Measurements from ENCODE around the gene CDCA5.

The CDCA5 gene

GRCh38 chr11:65118097-65118837 lies 34.4 kb upstream of the CDCA5 start:
- DNase-seq (ENCODE audit: low spot score): no peak
- in situ Hi-C loops (cut with MboI; ENCODE audit: low pct_unique_long_range_greater_than_20kb, low sequenced_read_pairs, unreplicated experiment): no loop called here
- no peak for TF ChIP-seq CTCF (IDR thresholded peaks at IDR 0.05; ENCODE audit: extremely low read depth, insufficient read depth, missing control alignments)

- DNase-seq (ENCODE audit: low spot score): peak; percentile 94
- peak; percentile 64 for TF ChIP-seq CTCF (IDR thresholded peaks at IDR 0.05; ENCODE audit: extremely low read depth, insufficient read depth, missing control alignments)
- in situ Hi-C loops (cut with MboI; ENCODE audit: low pct_unique_long_range_greater_than_20kb, low sequenced_read_pairs, unreplicated experiment): no loop called here
These were observed 33.6 kb upstream of the CDCA5 start, which contains the start of gene ZNHIT2 for GRCh38 chr11:65117206-65118096. Gene ZNHIT2, minus strand, starts transcription at chr11:65117701. Its CDS starts 48 bp downstream, at chr11:65117653.

- in situ Hi-C loops (cut with MboI; ENCODE audit: low pct_unique_long_range_greater_than_20kb, low sequenced_read_pairs, unreplicated experiment): no loop called here
- no peak for TF ChIP-seq CTCF (IDR thresholded peaks at IDR 0.05; ENCODE audit: extremely low read depth, insufficient read depth, missing control alignments)
- no peak for DNase-seq (ENCODE audit: low spot score)
These were observed 32.7 kb upstream of the CDCA5 start for GRCh38 chr11:65116370-65117205.

- in situ Hi-C loops (cut with MboI; ENCODE audit: low pct_unique_long_range_greater_than_20kb, low sequenced_read_pairs, unreplicated experiment): no loop called here
- no peak for TF ChIP-seq CTCF (IDR thresholded peaks at IDR 0.05; ENCODE audit: extremely low read depth, insufficient read depth, missing control alignments)
- no peak for DNase-seq (ENCODE audit: low spot score)
These were observed 31.7 kb upstream of the CDCA5 start for GRCh38 chr11:65115361-65116082.

- in situ Hi-C loops (cut with MboI; ENCODE audit: low pct_unique_long_range_greater_than_20kb, low sequenced_read_pairs, unreplicated experiment): no loop called here
- TF ChIP-seq CTCF (IDR thresholded peaks at IDR 0.05; ENCODE audit: extremely low read depth, insufficient read depth, missing control alignments): no peak
- DNase-seq (ENCODE audit: low spot score): no peak
These were observed 30.8 kb upstream of the CDCA5 start for GRCh38 chr11:65114538-65115171.
